RKO (cell line): ENCODE results near the gene PIERCE2.
"Not testable (repeated sequence)": the region's sequence is repeated elsewhere in the genome, so short reads cannot be mapped to it uniquely, and the experiment has no call there.

Experiments
- DNase-seq: peaks from one replicate; pipeline ENCODE4 v3.0.0-alpha.2; 2016; ENCODE audit warnings: low spot score

PIERCE2 gene

DNA sequence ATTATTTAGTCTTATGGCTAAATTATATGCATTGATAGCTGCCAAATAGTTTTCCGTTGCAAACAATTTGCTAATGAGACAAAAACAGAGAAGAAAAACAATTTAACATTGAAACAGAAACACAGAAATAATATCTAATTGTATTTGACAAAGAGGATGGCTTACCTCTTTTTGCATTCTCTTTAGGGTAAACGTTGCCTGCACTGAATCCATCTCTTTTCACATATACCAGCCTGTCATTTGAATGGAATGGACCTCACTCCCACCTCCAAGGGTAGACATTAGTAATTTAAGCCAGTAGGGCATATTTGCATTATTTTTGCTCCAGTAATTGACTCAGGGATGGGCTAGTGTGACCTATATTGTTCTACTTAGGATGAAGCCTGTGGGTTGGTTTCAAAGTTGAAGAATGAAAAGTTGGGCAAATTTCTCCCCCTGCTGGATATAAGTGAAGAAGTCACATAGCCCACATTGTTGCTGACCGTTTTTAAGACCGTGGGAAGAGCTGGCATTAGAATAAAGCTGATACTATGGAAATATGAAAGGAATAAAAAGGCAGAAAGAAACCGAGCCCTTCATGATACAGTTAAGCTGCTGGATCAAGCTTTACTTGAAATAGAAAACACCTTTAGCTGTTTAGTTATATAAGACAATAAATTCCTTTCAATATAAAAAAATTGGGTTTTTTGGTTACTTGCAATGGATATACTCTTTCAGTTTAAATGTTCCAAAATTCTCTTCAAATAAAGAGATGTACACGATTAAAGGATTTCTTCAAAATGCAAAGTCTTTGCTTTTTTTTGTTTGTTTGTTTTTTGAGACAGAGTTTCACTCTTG lies 26.9 kb downstream of the PIERCE2 start:
- DNase-seq: peak; percentile 72

DNA sequence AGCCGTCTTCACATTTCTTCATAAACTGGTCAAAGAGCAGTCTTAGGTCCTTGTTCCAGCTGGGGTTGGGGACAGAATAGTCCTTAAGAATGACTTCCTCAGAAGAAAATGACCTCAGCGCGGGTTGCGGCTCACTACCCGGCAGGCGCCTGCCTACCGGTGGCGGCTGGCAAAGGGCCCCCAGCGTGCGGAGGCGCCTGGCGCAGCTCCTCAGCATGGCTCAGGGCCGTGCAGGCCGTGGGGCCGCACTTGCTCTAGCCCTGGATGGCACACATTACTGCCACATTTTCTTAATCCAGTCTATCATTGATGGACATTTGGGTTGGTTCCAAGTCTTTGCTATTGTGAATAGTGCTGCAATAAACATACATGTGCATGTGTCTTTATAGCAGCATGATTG lies 34.8 kb downstream of the PIERCE2 start:
- not testable (repeated sequence) for DNase-seq

DNA sequence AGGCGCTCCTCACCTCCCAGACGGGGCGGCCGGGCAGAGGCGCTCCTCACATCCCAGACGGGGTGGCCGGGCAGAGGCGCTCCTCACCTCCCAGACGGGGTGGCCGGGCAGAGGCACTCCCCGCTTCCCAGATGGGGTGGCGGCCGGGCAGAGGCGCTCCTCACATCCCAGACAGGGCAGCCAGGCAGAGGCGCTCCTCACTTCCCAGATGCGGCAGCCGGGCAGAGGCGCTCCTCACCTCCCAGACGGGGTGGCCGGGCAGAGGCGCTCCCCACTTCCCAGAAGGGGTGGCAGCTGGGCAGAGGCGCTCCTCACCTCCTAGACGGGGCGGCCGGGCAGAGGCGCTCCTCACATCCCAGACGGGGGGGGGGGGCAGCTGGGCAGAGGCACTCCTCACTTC lies 37.6 kb downstream of the PIERCE2 start:
- not testable (repeated sequence) for DNase-seq

DNA sequence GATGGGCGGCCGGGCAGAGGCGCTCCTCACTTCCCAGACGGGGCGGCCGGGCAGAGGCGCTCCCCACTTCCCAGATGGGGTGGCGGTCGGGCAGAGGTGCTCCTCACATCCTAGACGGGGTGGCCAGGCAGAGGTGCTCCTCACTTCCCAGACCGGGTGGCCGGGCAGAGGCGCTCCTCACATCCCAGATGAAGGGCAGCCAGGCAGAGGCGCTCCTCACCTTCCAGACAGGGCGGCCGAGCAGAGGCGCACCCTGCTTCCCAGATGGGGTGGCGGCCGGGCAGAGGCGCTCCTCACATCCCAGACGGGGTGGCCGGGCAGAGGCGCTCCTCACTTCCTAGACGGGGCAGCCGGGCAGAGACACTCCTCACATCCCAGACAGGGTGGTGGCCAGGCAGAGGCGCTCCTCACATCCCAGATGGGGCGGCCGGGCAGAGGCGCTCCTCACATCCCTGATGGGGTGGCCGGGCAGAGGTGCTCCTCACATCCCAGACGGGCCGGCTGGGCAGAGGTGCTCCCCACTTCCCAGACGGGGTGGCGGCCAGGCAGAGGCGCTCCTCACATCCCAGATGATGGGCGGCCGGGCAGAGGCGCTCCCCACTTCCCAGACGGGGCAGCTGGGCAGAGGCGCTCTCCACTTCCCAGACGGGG lies 38.2 kb downstream of the PIERCE2 start:
- not testable (repeated sequence) for DNase-seq

GRCh38 chr15:55447030-55447394 lies 38.7 kb downstream of the PIERCE2 start:
- not testable (repeated sequence) for DNase-seq

GRCh38 chr15:55457401-55458022 lies 49.2 kb downstream of the PIERCE2 start:
- no peak for DNase-seq

DNA sequence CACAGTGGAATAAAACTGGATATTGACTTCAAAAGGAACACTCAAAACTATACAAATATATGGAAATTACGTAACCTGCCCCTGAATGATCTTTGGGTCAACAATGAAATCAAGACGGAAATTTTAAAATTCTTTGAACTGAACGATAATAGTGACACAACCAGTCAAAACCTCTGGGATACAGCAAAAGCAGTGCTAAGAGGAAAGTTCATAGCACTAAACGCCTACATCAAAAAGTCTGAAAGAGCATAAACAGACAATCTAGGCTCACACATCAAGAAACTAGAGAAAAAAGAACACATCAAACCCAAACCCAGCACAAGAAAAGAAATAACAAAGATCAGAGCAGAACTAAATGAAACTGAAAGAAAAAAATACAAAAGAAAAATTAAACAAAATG lies 53.2 kb downstream of the PIERCE2 start:
- no peak for DNase-seq

DNA sequence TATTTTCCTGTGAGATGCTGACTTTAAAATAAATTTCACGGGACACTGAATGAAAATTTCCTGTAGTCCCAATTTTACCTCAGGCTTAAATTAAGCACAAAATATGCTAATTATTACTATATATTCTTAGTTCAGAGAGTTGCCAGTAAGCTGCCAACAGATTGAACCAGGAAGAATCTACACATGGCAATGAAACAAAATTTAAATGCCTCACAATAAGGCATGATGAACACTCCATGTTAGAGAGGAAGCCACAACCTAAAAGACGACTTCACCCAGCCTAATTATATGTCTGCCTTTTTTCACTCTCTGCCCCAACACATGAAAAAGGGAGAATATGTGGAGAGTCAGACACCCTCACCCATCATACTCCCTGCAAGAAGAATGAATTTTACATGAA lies 60.0 kb downstream of the PIERCE2 start:
- no peak for DNase-seq
